Measurements from ENCODE around the gene FIGNL1. TPM values are rescaled to one million over a fixed set of nuclear protein-coding genes. Genes with fewer than 3 reads are reported as not detected.

Gene FIGNL1
- total RNA-seq, 2 donors from 2014 or later, result 47.7 to 54.5 TPM

DNA sequence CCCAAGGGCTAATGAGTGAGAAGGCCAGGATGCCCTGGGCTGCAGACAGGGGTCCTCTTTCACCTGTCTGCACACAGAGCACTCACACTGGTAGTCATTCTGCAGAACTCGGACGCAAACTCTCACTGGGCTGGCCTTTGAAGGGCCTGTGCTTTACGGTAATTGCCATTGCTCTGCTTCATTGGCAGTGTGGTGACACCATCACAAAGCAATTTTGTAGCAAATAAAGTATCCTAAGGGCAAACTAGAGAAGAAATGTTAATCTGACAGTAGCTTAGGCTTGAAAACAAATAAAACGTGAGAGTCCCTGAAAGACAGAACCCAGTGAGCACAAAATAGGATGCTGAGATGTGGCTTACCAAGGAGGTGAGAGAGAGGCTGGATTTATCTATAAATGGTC, 30.6 kb upstream of the FIGNL1 start:
- Mint-ChIP-seq H3K4me3 (no peak overlapping the region), H3K4me1 (ENCODE audit: low read depth) (no peaks in the 10 kb centered on the region), H3K27ac (no peak overlapping the region), H3K27me3 (ENCODE audit: low read depth) (no peaks in the 10 kb centered on the region), H3K36me3 (ENCODE audit: insufficient read depth in 2 of 2) (no peaks in the 10 kb centered on the region), H3K9me3 (no peaks in the 10 kb centered on the region)
- DNase-seq, result no peak
- no peak for ATAC-seq (replicated peaks in 1 of 2)

DNA sequence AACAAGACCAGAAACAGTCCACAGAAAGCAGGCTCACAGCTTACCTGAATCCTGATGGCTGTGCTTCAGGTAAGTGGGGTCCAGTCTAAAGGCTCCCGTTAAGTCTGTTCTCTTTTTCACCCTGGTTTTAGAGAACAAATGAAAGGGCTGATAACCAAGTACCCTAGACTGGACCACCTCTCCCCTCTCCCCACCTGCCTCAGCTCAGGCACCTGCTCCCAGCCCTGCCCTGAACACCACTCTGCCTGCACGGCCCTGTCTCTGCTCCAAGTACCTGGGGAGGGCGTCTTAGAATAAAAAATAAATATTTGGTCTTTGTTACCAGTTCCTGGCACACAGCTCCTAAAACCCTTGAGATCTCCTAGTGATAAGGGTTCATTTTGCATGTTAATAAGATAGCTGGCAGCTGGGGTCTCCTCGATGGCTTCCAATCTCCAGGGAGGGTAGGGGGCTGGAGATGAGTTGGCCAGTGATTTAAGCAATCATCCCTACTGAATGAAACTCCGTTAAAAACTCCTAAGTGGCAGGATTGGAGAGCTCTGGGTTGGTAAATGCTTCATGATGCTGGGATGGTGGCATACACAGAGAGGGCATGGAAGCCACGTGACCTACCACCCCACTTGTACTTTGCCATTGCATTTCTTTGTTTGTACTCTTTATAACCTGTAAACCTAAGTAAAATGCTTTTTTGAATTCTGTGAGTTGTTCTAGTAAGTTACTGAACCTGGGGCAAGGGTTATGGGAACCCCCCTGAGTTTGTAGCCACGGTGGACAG, 29.8 kb upstream of the FIGNL1 start:
- H3K27me3 Mint-ChIP-seq (ENCODE audit: low read depth), result no peaks in the 10 kb centered on the region
- H3K4me3 Mint-ChIP-seq, result no peak overlapping the region
- ATAC-seq (replicated peaks in 1 of 2) (no peak), DNase-seq (no peak)
- H3K9me3 Mint-ChIP-seq, result no peaks in the 10 kb centered on the region
- peaks cover 6% of the 10 kb centered on the region for H3K4me1 Mint-ChIP-seq (ENCODE audit: low read depth)
- H3K36me3 Mint-ChIP-seq (ENCODE audit: insufficient read depth in 2 of 2), result no peaks in the 10 kb centered on the region
- no peak overlapping the region for H3K27ac Mint-ChIP-seq

DNA sequence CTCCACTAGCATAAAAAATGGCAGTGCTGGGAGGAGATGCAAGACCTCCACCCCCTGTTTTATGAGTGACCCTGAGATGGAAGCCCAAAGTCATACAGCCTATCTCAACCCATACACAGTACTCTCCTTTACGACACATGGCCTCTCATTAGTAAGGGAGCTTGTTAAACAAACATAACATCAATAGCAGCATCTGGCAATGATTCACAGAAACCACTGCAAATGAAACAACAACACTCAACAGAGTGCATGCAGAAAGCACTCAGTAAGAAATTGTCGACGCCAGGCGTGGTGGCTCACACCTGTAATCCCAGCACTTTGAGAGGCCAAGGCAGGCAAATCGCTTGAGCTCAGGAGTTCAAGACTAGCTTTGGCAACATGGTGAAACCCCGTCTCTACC, 27.5 kb upstream of the FIGNL1 start:
- ATAC-seq (replicated peaks in 1 of 2), result no peak
- Mint-ChIP-seq H3K4me3 (no peak overlapping the region), H3K27me3 (ENCODE audit: low read depth) (peaks cover 6% of the 10 kb centered on the region), H3K4me1 (ENCODE audit: low read depth) (peaks cover 14% of the 10 kb centered on the region), H3K36me3 (ENCODE audit: insufficient read depth in 2 of 2) (no peaks in the 10 kb centered on the region), H3K27ac (no peak overlapping the region), H3K9me3 (no peaks in the 10 kb centered on the region)
- no peak for DNase-seq

DNA sequence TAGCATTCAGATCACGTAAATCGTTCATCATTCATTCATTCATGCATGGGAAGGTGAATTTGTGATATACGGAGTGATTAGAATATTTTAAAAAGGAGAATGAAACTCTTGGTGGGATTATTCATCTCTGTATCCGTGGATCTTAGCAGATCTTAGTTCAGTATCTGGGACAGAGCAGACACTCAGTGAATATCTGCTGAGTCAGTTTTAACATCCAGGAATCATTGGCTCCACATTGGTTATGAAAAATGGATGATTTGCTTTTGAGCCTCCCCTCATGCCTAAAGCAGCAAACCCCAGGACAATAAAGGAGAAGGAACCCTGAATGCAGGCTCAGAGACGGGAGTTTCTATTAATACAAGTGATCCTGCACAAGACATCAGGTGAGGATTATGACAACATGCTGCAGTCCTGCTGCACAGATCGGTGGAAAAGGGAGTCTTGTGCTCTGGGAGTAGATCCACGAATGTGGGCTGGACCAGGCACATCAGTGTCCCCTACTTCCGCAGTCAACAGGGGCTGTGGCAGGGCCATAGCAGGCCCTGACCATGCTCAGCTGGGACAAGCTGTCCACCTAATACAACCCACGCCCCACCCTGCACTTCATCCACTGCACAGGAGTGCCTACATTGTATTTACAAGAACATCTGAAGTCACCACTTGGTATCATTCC, 26.9 kb upstream of the FIGNL1 start:
- Mint-ChIP-seq H3K4me1 (ENCODE audit: low read depth) (peaks cover 14% of the 10 kb centered on the region), H3K9me3 (no peaks in the 10 kb centered on the region), H3K4me3 (no peak overlapping the region), H3K36me3 (ENCODE audit: insufficient read depth in 2 of 2) (no peaks in the 10 kb centered on the region), H3K27me3 (ENCODE audit: low read depth) (peaks cover 11% of the 10 kb centered on the region), H3K27ac (no peak overlapping the region)
- ATAC-seq (replicated peaks in 1 of 2) (no peak), DNase-seq (no peak)

DNA sequence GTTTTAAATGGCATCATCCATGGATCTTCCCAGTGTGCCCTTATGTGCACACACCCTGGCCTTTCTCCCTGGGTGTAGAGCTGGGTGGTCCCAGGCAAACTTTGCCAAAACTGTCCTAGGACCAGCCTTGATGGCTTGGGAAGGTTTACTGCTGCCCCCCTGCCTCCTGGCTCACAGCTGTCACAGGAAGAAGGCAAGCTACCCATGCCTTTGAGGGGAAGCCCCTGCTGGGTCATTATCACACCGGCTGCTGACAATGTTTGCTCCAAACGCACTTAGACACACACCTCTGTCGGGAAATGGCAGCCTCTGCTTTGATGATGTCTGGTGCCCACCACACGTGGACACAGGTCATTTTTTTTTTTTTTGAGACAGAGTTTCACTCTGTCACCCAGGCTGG, 25.2 kb upstream of the FIGNL1 start:
- Mint-ChIP-seq H3K9me3 (no peaks in the 10 kb centered on the region), H3K27ac (no peak overlapping the region), H3K4me1 (ENCODE audit: low read depth) (peaks cover 14% of the 10 kb centered on the region), H3K36me3 (ENCODE audit: insufficient read depth in 2 of 2) (no peaks in the 10 kb centered on the region), H3K27me3 (ENCODE audit: low read depth) (peaks cover 15% of the 10 kb centered on the region), H3K4me3 (no peak overlapping the region)
- ATAC-seq (replicated peaks in 1 of 2) (peak; percentile 43 to 85), DNase-seq (peak; percentile 17 to 33)

DNA sequence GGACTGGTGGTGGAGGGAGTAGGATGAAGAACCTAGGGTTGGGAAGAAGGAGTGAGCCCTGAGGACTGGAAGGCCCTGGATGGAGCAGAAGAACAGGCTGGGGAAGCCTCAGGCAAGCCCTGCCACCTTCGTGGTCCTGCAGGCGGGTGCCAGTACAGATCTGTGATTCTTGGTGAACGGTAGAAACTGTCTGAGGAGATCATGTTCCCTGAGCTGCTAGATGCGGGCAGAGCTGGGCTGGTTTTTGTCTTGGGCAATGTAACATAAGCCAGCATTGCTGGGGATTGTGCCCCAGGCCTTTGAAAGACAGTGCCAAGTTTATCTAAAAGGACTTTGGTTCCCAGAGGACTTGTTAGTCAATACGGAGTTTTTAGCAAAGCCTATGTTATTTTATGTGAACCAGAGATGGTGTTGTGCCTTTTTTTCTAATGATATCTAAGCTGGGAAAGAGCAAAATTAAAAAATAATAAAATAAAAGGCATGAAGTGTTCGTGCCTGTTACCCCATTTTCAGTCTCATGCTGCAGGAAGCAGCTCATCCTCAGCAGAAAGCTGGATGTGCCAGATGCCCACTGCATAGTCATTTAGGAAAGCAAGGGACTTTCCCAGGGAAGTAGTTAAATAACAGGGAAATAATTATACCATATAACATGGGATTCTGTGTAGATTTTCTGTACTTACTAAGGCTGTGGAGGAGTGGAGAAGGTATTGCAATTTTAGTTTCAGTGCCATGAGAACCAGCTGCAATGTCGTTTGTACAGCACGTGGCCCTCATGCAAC, 24.4 kb upstream of the FIGNL1 start:
- peaks cover 15% of the 10 kb centered on the region for H3K27me3 Mint-ChIP-seq (ENCODE audit: low read depth)
- no peak overlapping the region for H3K27ac Mint-ChIP-seq
- H3K4me1 Mint-ChIP-seq (ENCODE audit: low read depth), result peaks cover 14% of the 10 kb centered on the region
- DNase-seq, result no peak
- no peaks in the 10 kb centered on the region for H3K36me3 Mint-ChIP-seq (ENCODE audit: insufficient read depth in 2 of 2)
- no peak for ATAC-seq (replicated peaks in 1 of 2)
- no peak overlapping the region for H3K4me3 Mint-ChIP-seq
- no peaks in the 10 kb centered on the region for H3K9me3 Mint-ChIP-seq

DNA sequence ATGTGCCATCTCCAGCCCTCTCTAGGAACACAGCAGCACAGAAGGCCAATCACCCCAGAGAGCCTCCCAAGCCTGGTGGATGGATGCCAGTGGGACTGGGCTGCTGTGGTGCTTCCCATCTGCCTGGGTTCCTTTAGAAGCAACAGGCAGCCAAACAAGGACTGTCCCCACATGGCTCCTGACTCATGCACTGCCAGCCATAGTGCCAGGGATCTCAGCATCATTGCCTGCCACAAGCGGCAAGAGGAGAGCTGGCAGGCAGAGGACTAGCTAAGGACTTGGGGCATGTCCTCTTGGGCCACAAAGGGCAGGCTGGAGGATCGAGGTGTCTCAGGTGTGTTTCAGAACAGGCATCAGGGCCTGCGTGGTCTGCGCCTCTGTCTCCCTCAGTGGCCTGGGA, 23.4 kb upstream of the FIGNL1 start:
- Mint-ChIP-seq H3K4me3 (no peak overlapping the region), H3K27me3 (ENCODE audit: low read depth) (peaks cover 15% of the 10 kb centered on the region), H3K4me1 (ENCODE audit: low read depth) (peaks cover 14% of the 10 kb centered on the region), H3K9me3 (no peaks in the 10 kb centered on the region), H3K27ac (no peak overlapping the region), H3K36me3 (ENCODE audit: insufficient read depth in 2 of 2) (no peaks in the 10 kb centered on the region)
- ATAC-seq (replicated peaks in 1 of 2) (no peak), DNase-seq (no peak)

DNA sequence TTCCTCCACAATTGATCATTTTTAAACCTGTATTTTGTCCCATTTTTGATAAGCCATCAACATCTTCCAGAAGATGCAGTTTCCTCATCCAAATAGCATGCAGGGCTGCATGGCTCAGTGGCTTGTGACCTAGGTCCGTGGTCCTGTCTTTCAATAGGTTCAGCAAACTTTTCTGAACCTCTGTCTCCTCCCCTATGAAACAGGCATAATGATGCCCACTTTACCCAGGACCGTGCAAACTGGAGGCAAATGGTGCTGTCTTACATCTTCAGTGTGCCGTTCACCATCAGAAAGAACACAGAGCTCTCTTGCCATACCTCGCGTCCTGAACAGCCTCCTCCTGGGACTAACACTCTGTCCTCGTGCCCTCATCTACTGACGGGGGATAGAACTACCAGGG, 22.3 kb upstream of the FIGNL1 start:
- no peaks in the 10 kb centered on the region for H3K36me3 Mint-ChIP-seq (ENCODE audit: insufficient read depth in 2 of 2)
- peaks cover 24% of the 10 kb centered on the region for H3K4me1 Mint-ChIP-seq (ENCODE audit: low read depth)
- H3K9me3 Mint-ChIP-seq, result no peaks in the 10 kb centered on the region
- H3K27ac Mint-ChIP-seq, result no peak overlapping the region
- DNase-seq (no peak), ATAC-seq (replicated peaks in 1 of 2) (no peak)
- no peak overlapping the region for H3K4me3 Mint-ChIP-seq
- H3K27me3 Mint-ChIP-seq (ENCODE audit: low read depth), result peaks cover 15% of the 10 kb centered on the region

DNA sequence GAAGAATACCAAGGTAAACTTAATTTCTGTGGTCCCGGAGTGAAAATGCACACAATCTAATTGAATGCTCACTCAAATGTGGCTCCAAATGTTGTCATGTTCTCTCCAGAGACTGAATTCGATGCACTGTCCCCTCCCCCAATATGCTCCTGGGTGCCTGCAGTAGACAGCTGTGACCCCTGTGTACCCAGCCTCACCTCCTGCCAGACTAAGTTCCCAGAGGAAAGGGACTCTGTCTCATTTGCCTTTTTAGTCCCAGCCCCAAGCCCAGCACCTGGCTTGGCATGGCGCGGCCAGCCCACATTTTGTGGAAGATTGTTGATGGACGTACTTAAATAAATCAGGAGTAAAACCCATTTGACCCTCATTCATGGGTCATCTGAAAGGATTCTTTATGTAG, 21.8 kb upstream of the FIGNL1 start:
- Mint-ChIP-seq H3K4me3 (no peak overlapping the region), H3K36me3 (ENCODE audit: insufficient read depth in 2 of 2) (no peaks in the 10 kb centered on the region), H3K4me1 (ENCODE audit: low read depth) (peaks cover 27% of the 10 kb centered on the region), H3K27ac (no peak overlapping the region), H3K27me3 (ENCODE audit: low read depth) (peaks cover 15% of the 10 kb centered on the region), H3K9me3 (no peaks in the 10 kb centered on the region)
- DNase-seq (no peak), ATAC-seq (replicated peaks in 1 of 2) (no peak)

DNA sequence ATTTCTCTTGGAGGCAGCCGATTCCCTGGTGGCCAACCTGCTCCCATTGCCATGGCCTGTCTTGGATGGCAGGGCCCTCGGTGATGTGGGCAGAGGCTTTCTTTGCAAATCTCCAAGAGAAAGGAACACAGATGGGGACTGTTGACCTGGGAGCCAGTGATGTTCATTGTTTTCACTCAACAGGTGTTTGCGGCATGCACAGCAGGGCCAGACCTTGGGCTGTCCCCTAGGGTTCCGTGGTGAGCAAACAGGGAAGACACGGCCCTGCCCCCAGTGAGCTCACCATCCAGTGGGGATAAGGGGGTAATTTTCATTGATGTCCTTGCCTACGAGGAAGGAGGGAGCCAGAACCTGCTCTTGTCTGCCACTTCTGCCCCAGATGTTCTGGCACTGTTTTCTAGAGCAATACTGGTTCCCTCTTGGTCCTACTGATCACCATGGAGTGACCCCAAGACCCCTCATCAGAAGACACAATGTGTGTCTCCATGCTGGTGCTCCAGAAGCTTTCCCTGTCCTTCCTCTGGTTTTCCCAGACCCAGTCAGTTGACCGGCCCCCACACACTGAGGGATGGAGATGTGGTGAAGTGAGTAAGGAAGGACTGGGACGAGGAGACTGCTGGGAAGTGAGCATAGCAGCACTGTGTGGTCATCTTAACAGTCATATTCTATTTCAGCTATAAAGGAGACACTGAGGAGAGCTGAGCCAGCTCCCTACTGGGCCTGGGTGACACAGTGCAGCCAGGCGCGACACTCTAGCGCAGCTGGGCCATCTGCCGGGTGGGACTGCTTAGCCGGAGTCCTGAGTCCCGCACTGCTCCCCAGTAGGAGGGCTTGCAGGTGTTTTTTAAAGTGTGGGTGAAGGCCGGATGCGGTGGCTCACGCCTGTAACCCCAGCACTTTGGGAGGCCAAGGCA, 20.4 kb upstream of the FIGNL1 start:
- DNase-seq (no peak), ATAC-seq (replicated peaks in 1 of 2) (no peak)
- H3K4me3 Mint-ChIP-seq, result no peak overlapping the region
- H3K27ac Mint-ChIP-seq, result no peak overlapping the region
- H3K9me3 Mint-ChIP-seq, result no peaks in the 10 kb centered on the region
- H3K36me3 Mint-ChIP-seq (ENCODE audit: insufficient read depth in 2 of 2), result no peaks in the 10 kb centered on the region
- H3K4me1 Mint-ChIP-seq (ENCODE audit: low read depth), result peaks cover 27% of the 10 kb centered on the region
- peaks cover 15% of the 10 kb centered on the region for H3K27me3 Mint-ChIP-seq (ENCODE audit: low read depth)

DNA sequence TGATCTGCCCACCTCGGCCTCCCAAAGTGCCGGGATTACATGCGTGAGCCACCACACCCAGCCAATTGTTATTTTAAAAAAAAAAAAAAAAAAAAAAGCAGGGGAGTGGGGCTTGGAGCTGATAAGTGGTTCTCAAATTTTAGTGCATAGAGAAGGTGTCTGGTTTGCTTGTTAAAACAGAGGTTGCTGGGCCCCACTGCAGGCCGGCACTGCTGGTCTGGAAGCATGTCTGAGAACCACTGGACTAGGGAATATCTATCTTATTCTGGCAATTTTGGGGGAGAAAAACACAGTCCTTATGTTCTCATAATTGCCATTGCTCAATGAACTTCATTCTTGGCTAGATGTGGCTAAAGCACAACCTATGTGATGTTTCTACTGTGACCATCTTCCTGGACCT, 19.0 kb upstream of the FIGNL1 start:
- Mint-ChIP-seq H3K27me3 (ENCODE audit: low read depth) (peaks cover 13% of the 10 kb centered on the region), H3K9me3 (no peaks in the 10 kb centered on the region), H3K27ac (no peak overlapping the region), H3K4me3 (no peak overlapping the region), H3K36me3 (ENCODE audit: insufficient read depth in 2 of 2) (no peaks in the 10 kb centered on the region), H3K4me1 (ENCODE audit: low read depth) (peaks cover 14% of the 10 kb centered on the region)
- DNase-seq, result no peak
- no peak for ATAC-seq (replicated peaks in 1 of 2)

DNA sequence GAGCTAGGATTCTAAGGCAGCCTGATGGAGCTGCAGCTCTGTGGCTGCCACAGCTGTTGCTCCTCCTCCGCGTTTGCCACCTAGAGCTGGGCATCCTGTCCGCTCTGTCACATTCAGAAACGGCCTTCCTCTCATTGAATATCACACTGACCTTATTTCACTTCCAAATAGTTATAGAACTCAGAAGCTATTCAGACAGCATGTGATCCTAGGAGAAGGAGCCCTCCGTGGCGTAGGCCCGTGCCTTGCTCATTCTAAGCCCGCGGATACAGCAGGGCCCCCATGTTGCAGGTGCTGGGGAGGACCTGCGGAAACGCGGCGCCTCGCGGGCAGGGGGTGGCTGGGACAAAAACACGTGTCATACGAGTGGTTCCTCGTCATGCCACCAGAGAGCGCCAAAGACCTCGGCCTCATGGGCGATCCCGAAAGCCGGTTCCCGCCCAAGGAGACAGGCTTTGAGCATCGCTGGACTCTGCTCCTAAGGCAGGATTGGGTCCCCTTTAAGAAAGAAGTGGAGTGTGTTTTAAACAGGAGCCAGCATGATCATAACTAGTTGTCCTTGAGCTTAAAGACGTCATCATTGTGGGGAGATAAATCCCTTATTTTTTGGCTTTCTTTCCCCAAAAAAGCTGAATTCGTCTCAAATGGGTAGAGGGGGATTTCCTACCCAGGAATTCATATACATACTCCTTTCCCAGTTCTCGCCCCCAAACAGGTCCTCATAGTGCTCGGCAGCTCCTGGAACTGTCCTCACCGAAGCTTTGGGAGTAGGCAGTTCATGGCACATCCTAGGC, 17.9 kb upstream of the FIGNL1 start:
- H3K36me3 Mint-ChIP-seq (ENCODE audit: insufficient read depth in 2 of 2), result no peaks in the 10 kb centered on the region
- H3K27ac Mint-ChIP-seq, result no peak overlapping the region
- H3K27me3 Mint-ChIP-seq (ENCODE audit: low read depth), result peaks cover 9% of the 10 kb centered on the region
- peak; percentile 94 for ATAC-seq (replicated peaks in 1 of 2)
- peak; percentile 85 for DNase-seq
- H3K9me3 Mint-ChIP-seq, result no peaks in the 10 kb centered on the region
- peaks cover 14% of the 10 kb centered on the region for H3K4me1 Mint-ChIP-seq (ENCODE audit: low read depth)
- peak overlapping the region; percentile 55 to 75 for H3K4me3 Mint-ChIP-seq
